Lung (tissue), 12 donors: ENCODE results near the gene POP7. TPM values are rescaled to one million over a fixed set of nuclear protein-coding genes. Genes with fewer than 3 reads are reported as not detected.

Experiments
- ATAC-seq: fragments of 200-7000 bp; cut with Tn5 transposase; one replicate; pipeline ENCODE4 v1.9.1; 2020; ENCODE audit warnings: moderate number of reproducible peaks; ENCODE audit not compliant: insufficient read depth, low FRiP score
- DNase-seq, 3 donors: peaks; one replicate each; pipeline ENCODE4 v3.0.0-alpha.2; 2013 to 2017
- H3K27ac ChIP-seq, 2 donors: one replicate each; pipeline ENCODE4 v1.5.1; 2013; ENCODE audit warnings: mild to moderate bottlenecking in 2 of 2, moderate library complexity in 2 of 2, control low read depth in 1 of 2, inconsistent platforms in 1 of 2, low read depth in 1 of 2, low read length in 1 of 2
- H3K27me3 ChIP-seq, 3 donors: one replicate each; pipeline ENCODE4 v1.5.1; 2013; ENCODE audit warnings: low read length in 2 of 3; ENCODE audit not compliant: control insufficient read depth in 3 of 3, insufficient read depth in 3 of 3
- H3K36me3 ChIP-seq, 4 donors: one replicate each; pipeline ENCODE4 v1.5.1; 2013; ENCODE audit warnings: low read length in 4 of 4, mild to moderate bottlenecking in 1 of 4, moderate library complexity in 1 of 4; ENCODE audit not compliant: control insufficient read depth in 4 of 4, insufficient read depth in 4 of 4
- H3K4me1 ChIP-seq, 5 donors: one replicate each; pipeline ENCODE4 v1.5.1; 2013; ENCODE audit warnings: low read length in 5 of 5, mild to moderate bottlenecking in 2 of 5, moderate library complexity in 1 of 5; ENCODE audit not compliant: control insufficient read depth in 5 of 5, insufficient read depth in 5 of 5
- H3K4me3 ChIP-seq: one replicate; pipeline ENCODE4 v1.5.1; 2013; ENCODE audit warnings: mild to moderate bottlenecking, control low read depth, moderate library complexity
- H3K9ac ChIP-seq, 2 donors: one replicate each; pipeline ENCODE4 v1.5.1; 2013; ENCODE audit warnings: low read length in 2 of 2, control low read depth in 1 of 2; ENCODE audit not compliant: insufficient read depth in 1 of 2
- H3K9me3 ChIP-seq, 4 donors: one replicate each; pipeline ENCODE4 v1.5.1; 2013; ENCODE audit warnings: low read length in 3 of 4, mild to moderate bottlenecking in 1 of 4, moderate library complexity in 1 of 4; ENCODE audit not compliant: control insufficient read depth in 4 of 4, insufficient read depth in 3 of 4
- CTCF ChIP-seq: IDR thresholded peaks from 2 replicates; pipeline ENCODE4 v1.5.1; 2012; ENCODE audit warnings: mild to moderate bottlenecking; ENCODE audit errors: control extremely low read depth, extremely low read depth
- WGBS, 2 donors: extraction: QIAGEN DNeasy Blood & Tissue Kit; methylation state at CpG; one replicate each; pipeline ENCODE4 v1.1.7; 2013; 5-methylcytosine and 5-hydroxymethylcytosine counted together
- polyA plus RNA-seq, 2 donors: library from polyadenylated mRNA; stranded (reverse); fragments of 200-250 nt; gene quantifications; one replicate each; pipeline ENCODE4 v1.2.1, GENCODE V29; 2013
- total RNA-seq, 2 donors: library from RNA; depleted of rRNA in 1 of 2; stranded (reverse); fragments of >200 nt in 1 of 2; gene quantifications; one replicate each; pipeline ENCODE4 v1.2.1, GENCODE V29; 2014 to 2021
- donor health status: control.
- donor health status: control.
- donor health status: Bipolar disorder and iron deficiency.
- donor health status: healthy.
- donor health status: DM: yes; HTN: yes; CAD: no.

POP7 gene
- total and polyA plus RNA-seq, 4 donors: 20.3 to 50.6 (median 33.3) TPM

DNA sequence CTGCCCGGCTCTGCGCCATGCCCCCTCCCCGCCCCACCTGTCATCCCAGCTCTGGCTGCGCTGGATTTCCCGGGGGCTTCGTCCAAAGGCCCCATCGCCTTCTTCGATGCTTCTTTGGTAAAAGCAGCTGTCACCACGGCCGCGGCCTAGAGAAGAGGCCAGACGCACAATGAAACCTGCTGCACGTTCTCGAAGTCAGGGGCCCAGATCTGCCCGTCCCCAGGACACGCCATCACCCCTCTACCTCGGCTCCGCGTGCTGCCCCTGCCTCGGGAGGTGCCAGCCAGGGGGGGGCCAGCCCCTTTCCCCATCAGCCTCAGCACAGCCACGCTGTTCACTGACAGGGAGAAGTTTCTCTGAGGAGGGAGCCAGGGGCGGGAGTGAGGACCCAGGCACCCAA lies 18.7 kb upstream of the POP7 start:
- no peaks in the 10 kb centered on the region for H3K9me3 ChIP-seq
- no peak overlapping the region for H3K9ac ChIP-seq
- no peak overlapping the region for H3K4me3 ChIP-seq
- TF ChIP-seq CTCF: no peak
- no peak overlapping the region for H3K27ac ChIP-seq
- no peak for ATAC-seq
- 91 to 92% methylated on average over 22 of the region's 22 CpGs for WGBS, 2 donors
- DNase-seq: no peak
- peaks cover 10 to 66% (median 26%) of the 10 kb centered on the region in 4 donors for H3K36me3 ChIP-seq
- peaks cover under 1 to 13% (median 7%) of the 10 kb centered on the region in 5 donors for H3K4me1 ChIP-seq
- H3K27me3 ChIP-seq: no peaks in the 10 kb centered on the region

- no peak for DNase-seq
- no peak overlapping the region for H3K4me3 ChIP-seq
- no peak overlapping the region for H3K27ac ChIP-seq
- peaks cover 10 to 61% (median 26%) of the 10 kb centered on the region in 4 donors for H3K36me3 ChIP-seq
- WGBS, 2 donors: 80 to 87% methylated on average over 21 to 25 of the region's 25 CpGs
- TF ChIP-seq CTCF: no peak
- peaks cover 4 to 18% (median 11%) of the 10 kb centered on the region in 5 donors for H3K4me1 ChIP-seq
- H3K9ac ChIP-seq: no peak overlapping the region
- no peak for ATAC-seq
- no peaks in the 10 kb centered on the region for H3K9me3 ChIP-seq
- H3K27me3 ChIP-seq: no peaks in the 10 kb centered on the region
Measured at GRCh38 chr7:100687751-100688300, 18.1 kb upstream of the POP7 start.

DNA sequence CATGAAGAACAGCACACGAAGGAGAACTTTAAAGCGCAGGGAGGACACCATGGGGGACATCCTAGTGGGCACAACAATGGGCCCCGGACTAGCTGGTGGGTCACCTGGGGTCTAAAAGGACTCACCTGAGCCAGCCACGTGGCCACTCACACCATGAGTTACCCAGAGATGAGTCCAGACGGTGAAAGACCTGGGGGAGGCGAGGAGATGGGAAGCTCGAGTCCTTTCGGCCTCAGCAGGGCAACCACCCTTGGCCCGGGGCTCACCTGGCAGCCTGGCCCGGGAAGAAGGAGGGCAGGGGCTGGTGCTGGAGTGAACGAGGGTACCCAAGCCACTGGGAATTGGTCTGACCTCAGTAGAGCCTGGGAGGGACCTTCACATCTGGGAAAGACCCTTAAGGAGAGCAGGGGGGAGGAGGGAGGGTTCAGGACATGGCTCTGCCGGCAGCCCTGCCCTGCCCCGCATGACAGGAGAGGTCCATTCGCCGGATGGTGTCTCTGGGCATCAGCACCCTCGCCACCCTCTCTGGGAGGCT lies 17.5 kb upstream of the POP7 start:
- WGBS, 2 donors: 82 to 96% methylated on average over 16 of the region's 16 CpGs
- peaks cover 4 to 22% (median 11%) of the 10 kb centered on the region in 5 donors for H3K4me1 ChIP-seq
- no peak for ATAC-seq
- TF ChIP-seq CTCF: no peak
- DNase-seq: no peak
- no peak overlapping the region for H3K4me3 ChIP-seq
- no peak overlapping the region for H3K9ac ChIP-seq
- no peaks in the 10 kb centered on the region for H3K27me3 ChIP-seq
- peaks cover 8 to 55% (median 24%) of the 10 kb centered on the region in 4 donors for H3K36me3 ChIP-seq
- no peaks in the 10 kb centered on the region for H3K9me3 ChIP-seq
- H3K27ac ChIP-seq: no peak overlapping the region
